ENCODE data around the gene CEACAM19.

GRCh38 chr19:44668985-44669764 is 2.1 kb upstream of the CEACAM19 start:
- no peak for TF ChIP-seq CTCF (IDR thresholded peaks at IDR 0.05)
- no peak for TF ChIP-seq POLR2A (IDR thresholded peaks at IDR 0.05; ENCODE audit: low read depth)
